Stomach (tissue), 9 donors: ENCODE data around the gene ESPNL. TPM values are rescaled to one million over a fixed set of nuclear protein-coding genes. Genes with fewer than 3 reads are reported as not detected.

Experiments
- DNase-seq, 2 donors: peaks; one replicate each; pipeline versions ENCODE4 v3.0.0 to v3.0.0-alpha.2; 2013 to 2019
- H3K27ac ChIP-seq, 5 donors: fragments of 200-600 bp in 4 of 5; sonication (generic) in 4 of 5; one replicate each; pipeline ENCODE4 v1.5.1; 2013 to 2019; ENCODE audit warnings: mild to moderate bottlenecking in 1 of 5, moderate library complexity in 1 of 5
- H3K27me3 ChIP-seq, 3 donors: fragments of 200-600 bp; sonication (generic); one replicate each; pipeline ENCODE4 v1.5.1; 2017 to 2019; ENCODE audit warnings: mixed run types in 1 of 3
- H3K36me3 ChIP-seq, 4 donors: fragments of 200-600 bp; sonication (generic); 1 replicate in 3 of 4; 2 replicates in 1 of 4; pipeline ENCODE4 v1.5.1; 2016 to 2019
- H3K4me1 ChIP-seq, 4 donors: fragments of 200-600 bp; sonication (generic); one replicate each; pipeline ENCODE4 v1.5.1; 2016 to 2019
- H3K4me3 ChIP-seq, 4 donors: fragments of 200-600 bp; sonication (generic) in 3 of 4; one replicate each; pipeline ENCODE4 v1.5.1; 2016 to 2019; ENCODE audit warnings: mild to moderate bottlenecking in 1 of 4
- H3K9me3 ChIP-seq, 4 donors: fragments of 200-600 bp; sonication (generic); one replicate each; pipeline ENCODE4 v1.5.1; 2016 to 2019
- CTCF ChIP-seq, 7 experiments: fragments of 450-650 bp in 4 of 7; fragments of 200-600 bp in 3 of 7; sonication (generic) in 3 of 7; IDR thresholded peaks; one replicate each; pipeline ENCODE4 v1.5.1; 2016 to 2019; ENCODE audit warnings: antibody characterized with exemption in 7 of 7, control low read depth in 2 of 7, mild to moderate bottlenecking in 1 of 7
- EP300 ChIP-seq: sonication (generic); formaldehyde crosslinking; IDR thresholded peaks from one replicate; pipeline ENCODE4 v1.6.1; 2017; ENCODE audit warnings: antibody characterized with exemption
- POLR2A ChIP-seq, 4 donors: fragments of 450-650 bp; IDR thresholded peaks; one replicate each; pipeline ENCODE4 v1.6.1; 2016; ENCODE audit warnings: antibody characterized with exemption in 4 of 4, control low read depth in 2 of 4, mild to moderate bottlenecking in 1 of 4, moderate library complexity in 1 of 4
- POLR2AphosphoS5 ChIP-seq, 3 donors: sonication (generic); formaldehyde crosslinking; IDR thresholded peaks; one replicate each; pipeline ENCODE4 v1.6.1; 2016; ENCODE audit warnings: antibody characterized with exemption in 3 of 3
- WGBS, 5 donors: extraction: QIAGEN DNeasy Blood & Tissue Kit in 3 of 5; methylation state at CpG; one replicate each; pipeline versions ENCODE4 v1.1.5 to v1.1.7; 2013 to 2018; 5-methylcytosine and 5-hydroxymethylcytosine counted together
- intact Hi-C: fragments of 100-400 bp; cut with DNase I; formaldehyde crosslinking; loops from one replicate; pipeline ENCODE4 v1.15.1; 2023; ENCODE audit warnings: low total_unique reads
- polyA plus RNA-seq, 3 donors: library from polyadenylated mRNA; stranded (reverse); fragments of 200-250 nt; gene quantifications; one replicate each; pipeline ENCODE4 v1.2.3, GENCODE V29; 2013
- total RNA-seq, 5 donors: library from RNA; depleted of rRNA; stranded (reverse); fragments of >200 nt; gene quantifications; one replicate each; pipeline versions ENCODE4 v1.1.0 to v1.2.3, GENCODE V29; 2014 to 2016
- donor health status: healthy with polysubstance abuse.
- donor health status: Bipolar disorder and iron deficiency.
- donor health status: healthy.

ESPNL gene
- total and polyA plus RNA-seq, 8 donors, result 0.05 to 1.3 (median 0.31) TPM; not detected in 3

GRCh38 chr2:238059505-238059904 is 40.6 kb upstream of the ESPNL start:
- no peak for TF ChIP-seq POLR2A (IDR thresholded peaks at IDR 0.05)
- no peak for TF ChIP-seq CTCF (IDR thresholded peaks at IDR 0.05)
- no peak for TF ChIP-seq EP300
- TF ChIP-seq POLR2AphosphoS5 (IDR thresholded peaks at IDR 0.05), result no peak
- DNase-seq, result no peak
- H3K4me3 ChIP-seq, result peak overlapping the region in 1 of 4 donors; percentile 95

GRCh38 chr2:238060096-238060541 is 40.0 kb upstream of the ESPNL start:
- Histone ChIP-seq H3K4me3 (peak overlapping the region; percentile 88 to 96 (median 92)), H3K27me3 (peaks cover 0 to 8% (median 0%) of the 10 kb centered on the region in 3 donors), H3K27ac (peak overlapping the region; percentile 87 to 93 (median 91)), H3K36me3 (peaks cover 0 to 11% (median 9%) of the 10 kb centered on the region in 4 donors), H3K4me1 (peaks cover 10 to 22% (median 16%) of the 10 kb centered on the region in 4 donors), H3K9me3 (no peaks in the 10 kb centered on the region)
- TF ChIP-seq POLR2AphosphoS5 (IDR thresholded peaks at IDR 0.05), result no peak
- TF ChIP-seq CTCF (IDR thresholded peaks at IDR 0.05), result no peak
- no peak for TF ChIP-seq EP300
- TF ChIP-seq POLR2A (IDR thresholded peaks at IDR 0.05), result no peak
- DNase-seq, result no peak
- WGBS, 5 donors, result 1 to 4% (median 2%) methylated on average over 15 to 18 of the region's 18 CpGs
- intact Hi-C loops, result no loop called here

More at GRCh38 chr2:238059505-238059904, 40.6 kb upstream of the ESPNL start:
- intact Hi-C loops, result no loop called here
- H3K27ac ChIP-seq, result no peak overlapping the region
- H3K9me3 ChIP-seq, result no peaks in the 10 kb centered on the region
- 84 to 90% (median 86%) methylated on average over 3 of the region's 3 CpGs for WGBS, 5 donors
- H3K36me3 ChIP-seq, result peaks cover 0 to 5% (median 2%) of the 10 kb centered on the region in 4 donors
- H3K4me1 ChIP-seq, result peaks cover 10 to 22% (median 16%) of the 10 kb centered on the region in 4 donors
- peaks cover 0 to 14% (median 0%) of the 10 kb centered on the region in 3 donors for H3K27me3 ChIP-seq

- H3K4me3 ChIP-seq, result peak within 1 kb of the TSS; percentile 88 to 96 (median 92)
- 0 to 1% (median 0%) methylated on average over 23 to 98 of the region's 98 CpGs for WGBS, 5 donors
- peak within 1 kb of the TSS; percentile 87 to 93 (median 91) for H3K27ac ChIP-seq
- peaks cover 10 to 22% (median 16%) of the 10 kb centered on the region in 4 donors for H3K4me1 ChIP-seq
- H3K9me3 ChIP-seq, result no peaks in the 10 kb centered on the region
- H3K27me3 ChIP-seq, result peaks cover 0 to 5% (median 0%) of the 10 kb centered on the region in 3 donors
- DNase-seq, result peak; percentile 98 to 100
- intact Hi-C loops, result no loop called here
- H3K36me3 ChIP-seq, result peaks cover 0 to 15% (median 12%) of the 10 kb centered on the region in 4 donors
- TF ChIP-seq CTCF (IDR thresholded peaks at IDR 0.05), result peak in 1 of 7 experiments; percentile 8
- peak; percentile 37 to 94 (median 79) for TF ChIP-seq POLR2AphosphoS5 (IDR thresholded peaks at IDR 0.05)
- TF ChIP-seq EP300, result no peak
- TF ChIP-seq POLR2A (IDR thresholded peaks at IDR 0.05), result peak in 2 of 4 donors; percentile 21 to 39
Observed at GRCh38 chr2:238060542-238061314, 39.4 kb upstream of the ESPNL start, which contains the start of gene SCLY. Gene SCLY, plus strand, starts transcription at chr2:238061001. Its CDS starts 54 bp downstream, at chr2:238061055.

- DNase-seq, result peak in 1 of 2 donors; percentile 68
- intact Hi-C loops, result no loop called here
- peaks cover 0 to 24% (median 17%) of the 10 kb centered on the region in 4 donors for H3K36me3 ChIP-seq
- TF ChIP-seq POLR2A (IDR thresholded peaks at IDR 0.05) (no peak), EP300 (no peak), CTCF (IDR thresholded peaks at IDR 0.05) (no peak), POLR2AphosphoS5 (IDR thresholded peaks at IDR 0.05) (no peak)
- H3K27me3 ChIP-seq, result peaks cover 0 to 5% (median 0%) of the 10 kb centered on the region in 3 donors
- 3 to 5% (median 4%) methylated on average over 25 to 29 of the region's 29 CpGs for WGBS, 5 donors
- peak overlapping the region; percentile 88 to 96 (median 92) for H3K4me3 ChIP-seq
- H3K9me3 ChIP-seq, result no peaks in the 10 kb centered on the region
- peak overlapping the region; percentile 58 to 93 (median 88) for H3K27ac ChIP-seq
- H3K4me1 ChIP-seq, result peaks cover 10 to 22% (median 16%) of the 10 kb centered on the region in 4 donors
Observed at GRCh38 chr2:238061315-238062202, 38.6 kb upstream of the ESPNL start.
